Colonic mucosa (tissue), 4 donors: ENCODE results near the gene FASTKD2. TPM values are rescaled to one million over a fixed set of nuclear protein-coding genes. Genes with fewer than 3 reads are reported as not detected.

ENCODE experiments used
- DNase-seq: peaks from one replicate; pipeline ENCODE4 v3.0.0-alpha.2; 2020
- H3K27ac ChIP-seq: fragments of 200-600 bp; one replicate; pipeline ENCODE4 v1.8.0; 2021
- H3K27me3 ChIP-seq: fragments of 200-600 bp; one replicate; pipeline ENCODE4 v1.8.0; 2021
- H3K36me3 ChIP-seq: fragments of 200-600 bp; one replicate; pipeline ENCODE4 v1.8.0; 2021
- H3K4me1 ChIP-seq: fragments of 200-600 bp; one replicate; pipeline ENCODE4 v1.8.0; 2021; ENCODE audit warnings: mild to moderate bottlenecking
- H3K4me3 ChIP-seq: fragments of 200-600 bp; one replicate; pipeline ENCODE4 v1.8.0; 2021
- H3K9ac ChIP-seq, 2 donors: one replicate each; pipeline ENCODE4 v1.7.0; 2013; ENCODE audit warnings: control low read depth in 2 of 2, low read depth in 2 of 2, low read length in 2 of 2
- H3K9me3 ChIP-seq: fragments of 200-600 bp; one replicate; pipeline ENCODE4 v1.8.0; 2021
- intact Hi-C: fragments of 100-400 bp; cut with DNase I; formaldehyde crosslinking; loops from one replicate; pipeline ENCODE4 v1.14.1; 2022
- total RNA-seq, 2 donors: library from RNA; stranded (reverse); fragmentation: NEBNext Ultra II Directional in 1 of 2; extraction: Animal tissue kit (Norgen Biotek cat#: 25700) in 1 of 2; gene quantifications; one replicate each; pipeline ENCODE4 v1.2.1, GENCODE V29; 2021
- TF ChIP-seq, protein P1 (sequence below): fragments of 200-600 bp; IDR thresholded peaks from one replicate; pipeline ENCODE4 v1.8.0; 2022; ENCODE audit warnings: antibody characterized with exemption, mild to moderate bottlenecking
- donor health status: healthy.
- donor health status: DM: no; HTN: no; CAD: no.
- donor health status: DM: no; HTN: no; CAD: no.

The FASTKD2 gene
- total RNA-seq, 2 donors from 2014 or later: 18.1 to 23.8 TPM

DNA sequence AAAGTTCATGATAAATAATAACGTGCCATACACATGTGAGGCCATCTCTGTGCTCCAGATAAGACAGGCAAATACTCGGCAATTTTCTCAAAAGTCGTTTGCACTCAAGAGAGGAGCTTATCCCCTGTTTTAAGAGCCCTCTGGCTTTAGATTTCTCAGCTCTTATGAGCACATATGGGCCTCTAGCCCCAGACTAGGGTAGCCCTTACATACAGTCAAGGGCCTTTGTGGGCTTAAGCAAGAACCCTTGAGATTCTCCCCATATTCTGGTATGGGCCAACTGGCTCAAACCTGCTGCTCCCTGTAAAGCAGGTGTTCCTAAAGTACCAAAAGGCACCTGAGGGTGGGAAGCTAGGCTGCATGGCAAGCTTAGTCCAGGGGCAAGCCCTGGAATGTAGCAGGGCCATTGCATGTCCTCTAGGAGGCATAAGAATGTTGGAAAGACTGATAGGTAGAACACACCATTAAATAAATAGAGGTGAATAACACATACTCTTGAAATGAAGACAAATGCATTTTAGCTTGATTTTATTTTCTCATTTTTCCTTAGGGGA, 66.1 kb downstream of the FASTKD2 start:
- Histone ChIP-seq H3K9ac (no peak overlapping the region), H3K4me1 (no peaks in the 10 kb centered on the region), H3K9me3 (no peaks in the 10 kb centered on the region), H3K27ac (no peak overlapping the region), H3K4me3 (no peak overlapping the region), H3K27me3 (no peaks in the 10 kb centered on the region), H3K36me3 (no peaks in the 10 kb centered on the region)
- TF ChIP-seq, protein P1, sequence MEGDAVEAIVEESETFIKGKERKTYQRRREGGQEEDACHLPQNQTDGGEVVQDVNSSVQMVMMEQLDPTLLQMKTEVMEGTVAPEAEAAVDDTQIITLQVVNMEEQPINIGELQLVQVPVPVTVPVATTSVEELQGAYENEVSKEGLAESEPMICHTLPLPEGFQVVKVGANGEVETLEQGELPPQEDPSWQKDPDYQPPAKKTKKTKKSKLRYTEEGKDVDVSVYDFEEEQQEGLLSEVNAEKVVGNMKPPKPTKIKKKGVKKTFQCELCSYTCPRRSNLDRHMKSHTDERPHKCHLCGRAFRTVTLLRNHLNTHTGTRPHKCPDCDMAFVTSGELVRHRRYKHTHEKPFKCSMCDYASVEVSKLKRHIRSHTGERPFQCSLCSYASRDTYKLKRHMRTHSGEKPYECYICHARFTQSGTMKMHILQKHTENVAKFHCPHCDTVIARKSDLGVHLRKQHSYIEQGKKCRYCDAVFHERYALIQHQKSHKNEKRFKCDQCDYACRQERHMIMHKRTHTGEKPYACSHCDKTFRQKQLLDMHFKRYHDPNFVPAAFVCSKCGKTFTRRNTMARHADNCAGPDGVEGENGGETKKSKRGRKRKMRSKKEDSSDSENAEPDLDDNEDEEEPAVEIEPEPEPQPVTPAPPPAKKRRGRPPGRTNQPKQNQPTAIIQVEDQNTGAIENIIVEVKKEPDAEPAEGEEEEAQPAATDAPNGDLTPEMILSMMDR: no peak
- intact Hi-C loops: no loop called here
- no peak for DNase-seq

DNA sequence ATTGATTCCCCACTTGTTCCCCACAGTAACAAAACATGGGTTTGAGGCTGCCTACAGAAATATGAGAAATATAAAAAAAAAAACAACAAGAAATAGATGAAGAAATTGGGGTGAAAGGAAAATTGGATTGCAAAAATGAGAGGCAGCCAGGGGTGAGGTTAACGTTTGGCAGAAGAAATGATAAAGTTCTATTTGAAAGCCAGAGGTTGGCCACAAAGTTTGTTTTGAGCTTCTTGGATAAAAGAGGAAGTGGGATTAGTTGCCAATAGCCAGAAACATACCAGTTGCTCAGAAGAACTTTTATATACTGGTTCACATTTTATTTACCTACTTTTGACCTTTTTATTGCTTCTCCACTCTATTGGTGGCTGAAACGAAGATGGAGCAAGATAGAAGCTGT, 67.5 kb downstream of the FASTKD2 start:
- Histone ChIP-seq H3K4me1 (no peaks in the 10 kb centered on the region), H3K4me3 (no peak overlapping the region), H3K9me3 (no peaks in the 10 kb centered on the region), H3K27me3 (no peaks in the 10 kb centered on the region), H3K36me3 (no peaks in the 10 kb centered on the region), H3K27ac (no peak overlapping the region), H3K9ac (no peak overlapping the region)
- TF ChIP-seq, protein P1: no peak
- DNase-seq: no peak
- intact Hi-C loops: no loop called here

DNA sequence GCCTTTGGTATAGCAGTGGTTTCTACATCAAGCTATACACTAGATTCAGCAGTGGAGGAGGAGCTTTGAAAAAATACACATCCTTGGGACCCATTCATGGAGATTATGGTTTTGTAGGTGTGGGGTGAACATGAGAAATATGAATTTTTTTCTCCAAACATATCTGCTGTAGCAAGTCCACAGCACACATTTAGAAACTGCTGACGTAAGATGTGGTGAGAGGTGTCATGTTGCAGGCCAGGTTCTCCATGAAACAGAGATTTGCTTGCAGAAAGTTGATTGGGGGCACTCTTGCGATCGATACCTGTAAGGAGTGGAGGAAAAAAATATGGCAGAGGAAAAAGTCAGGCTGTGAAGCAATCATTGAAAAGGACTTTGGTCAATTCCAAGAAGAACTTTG, 67.9 kb downstream of the FASTKD2 start:
- Histone ChIP-seq H3K36me3 (no peaks in the 10 kb centered on the region), H3K27me3 (no peaks in the 10 kb centered on the region), H3K9ac (no peak overlapping the region), H3K27ac (no peak overlapping the region), H3K4me1 (no peaks in the 10 kb centered on the region), H3K4me3 (no peak overlapping the region), H3K9me3 (no peaks in the 10 kb centered on the region)
- TF ChIP-seq, protein P1: no peak
- no peak for DNase-seq
- intact Hi-C loops: no loop called here

DNA sequence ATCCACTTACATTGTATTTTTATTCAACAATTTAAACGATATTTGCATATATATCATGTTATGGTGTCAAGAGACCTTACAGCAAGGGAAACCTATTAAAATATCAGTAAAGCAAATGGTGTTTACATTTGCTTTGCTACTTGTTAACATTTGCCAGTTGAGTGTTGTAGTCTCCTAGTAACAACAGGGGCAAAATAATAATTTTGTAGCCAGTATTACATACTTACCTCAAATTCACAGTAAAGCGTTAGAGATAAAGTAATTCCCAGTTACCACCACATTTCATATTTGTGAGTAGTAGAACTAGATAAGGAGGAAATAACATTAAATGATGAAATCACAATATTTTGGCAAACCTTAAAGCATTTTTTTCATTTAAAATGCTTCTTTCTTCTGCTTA, 71.3 kb downstream of the FASTKD2 start:
- TF ChIP-seq, protein P1: no peak
- Histone ChIP-seq H3K9ac (no peak overlapping the region), H3K4me3 (no peak overlapping the region), H3K4me1 (no peaks in the 10 kb centered on the region), H3K27me3 (no peaks in the 10 kb centered on the region), H3K9me3 (no peaks in the 10 kb centered on the region), H3K36me3 (no peaks in the 10 kb centered on the region), H3K27ac (no peak overlapping the region)
- no peak for DNase-seq
- intact Hi-C loops: no loop called here

DNA sequence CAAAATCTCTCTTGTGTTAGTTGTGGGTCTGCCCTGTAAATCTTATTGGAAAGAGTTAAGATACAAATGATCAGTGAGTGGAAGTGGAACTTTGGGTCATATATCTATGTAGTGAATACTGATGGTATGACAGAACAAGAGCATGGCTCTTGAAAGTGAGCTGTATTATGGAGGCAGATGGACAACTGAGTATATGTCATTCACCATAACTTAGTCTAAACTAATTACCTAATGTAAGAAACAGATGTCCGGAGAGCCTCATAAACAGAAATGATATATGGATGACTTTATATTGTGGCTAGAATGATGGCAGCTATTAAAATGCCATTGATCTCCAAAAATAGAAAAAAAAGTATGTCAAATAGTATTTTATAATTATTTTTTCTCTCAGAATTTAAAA, 72.4 kb downstream of the FASTKD2 start:
- TF ChIP-seq, protein P1: no peak
- Histone ChIP-seq H3K9me3 (no peaks in the 10 kb centered on the region), H3K9ac (no peak overlapping the region), H3K36me3 (no peaks in the 10 kb centered on the region), H3K4me1 (no peaks in the 10 kb centered on the region), H3K27ac (no peak overlapping the region), H3K4me3 (no peak overlapping the region), H3K27me3 (no peaks in the 10 kb centered on the region)
- intact Hi-C loops: no loop called here
- no peak for DNase-seq
